Osteoblast (primary cell): ENCODE results near the gene ARHGEF4. TPM values are rescaled to one million over a fixed set of nuclear protein-coding genes. Genes with fewer than 3 reads are reported as not detected.
"Not testable (repeated sequence)": the region's sequence is repeated elsewhere in the genome, so short reads cannot be mapped to it uniquely, and the experiment has no call there.

Experiments used
- DNase-seq: peaks from one replicate; pipeline ENCODE4 v3.0.0; 2011; ENCODE audit warnings: low spot score, mixed read lengths; ENCODE audit not compliant: insufficient read length; ENCODE audit errors: missing footprints
- H2AFZ ChIP-seq: 2 replicates; pipeline ENCODE4 v1.6.0; 2011; ENCODE audit warnings: mild to moderate bottlenecking, low read length
- H3K27ac ChIP-seq: 2 replicates; pipeline ENCODE4 v1.5.1; 2011; ENCODE audit warnings: mild to moderate bottlenecking, low read depth, low read length, moderate library complexity
- H3K27me3 ChIP-seq: 2 replicates; pipeline ENCODE4 v1.6.0; 2012; ENCODE audit warnings: mild to moderate bottlenecking, control low read depth, inconsistent platforms, low read length, moderate library complexity; ENCODE audit not compliant: insufficient read depth
- H3K36me3 ChIP-seq: 2 replicates; pipeline ENCODE4 v1.5.1; 2011; ENCODE audit warnings: mild to moderate bottlenecking, low read length, control low read depth, moderate library complexity; ENCODE audit not compliant: insufficient read depth
- H3K4me1 ChIP-seq: 2 replicates; pipeline ENCODE4 v1.5.1; 2011; ENCODE audit warnings: mild to moderate bottlenecking, low read length, control low read depth, moderate library complexity; ENCODE audit not compliant: insufficient read depth
- H3K4me2 ChIP-seq: 2 replicates; pipeline ENCODE4 v1.6.0; 2011; ENCODE audit warnings: mild to moderate bottlenecking, low read length; ENCODE audit not compliant: insufficient read depth
- H3K4me3 ChIP-seq: fragments of 200-600 bp; sonication (generic); 3 replicates; pipeline ENCODE4 v1.5.1; 2012; ENCODE audit warnings: mild to moderate bottlenecking, low read length, inconsistent platforms; ENCODE audit not compliant: insufficient read depth
- H3K79me2 ChIP-seq: 2 replicates; pipeline ENCODE4 v1.6.0; 2012; ENCODE audit warnings: mild to moderate bottlenecking, low read length, control low read depth, inconsistent platforms; ENCODE audit not compliant: insufficient read depth
- H3K9me3 ChIP-seq: 2 replicates; pipeline ENCODE4 v1.5.1; 2011; ENCODE audit warnings: low read depth, low read length, control low read depth
- H4K20me1 ChIP-seq: 2 replicates; pipeline ENCODE4 v1.6.0; 2012; ENCODE audit warnings: mild to moderate bottlenecking, low read length, control low read depth; ENCODE audit not compliant: insufficient read depth
- total RNA-seq: library from RNA; depleted of rRNA; stranded (reverse); fragments of >200 nt; gene quantifications from 2 replicates; pipeline ENCODE4 v1.2.3, GENCODE V29; 2012
- TF ChIP-seq, protein P1 (sequence below): IDR thresholded peaks from 2 replicates; pipeline ENCODE4 v1.5.1; 2011; ENCODE audit warnings: mild to moderate bottlenecking, low read depth, low read length, moderate library complexity; ENCODE audit errors: extremely low read depth

ARHGEF4 gene
- total RNA-seq, 1 donor = 3.6 TPM

DNA sequence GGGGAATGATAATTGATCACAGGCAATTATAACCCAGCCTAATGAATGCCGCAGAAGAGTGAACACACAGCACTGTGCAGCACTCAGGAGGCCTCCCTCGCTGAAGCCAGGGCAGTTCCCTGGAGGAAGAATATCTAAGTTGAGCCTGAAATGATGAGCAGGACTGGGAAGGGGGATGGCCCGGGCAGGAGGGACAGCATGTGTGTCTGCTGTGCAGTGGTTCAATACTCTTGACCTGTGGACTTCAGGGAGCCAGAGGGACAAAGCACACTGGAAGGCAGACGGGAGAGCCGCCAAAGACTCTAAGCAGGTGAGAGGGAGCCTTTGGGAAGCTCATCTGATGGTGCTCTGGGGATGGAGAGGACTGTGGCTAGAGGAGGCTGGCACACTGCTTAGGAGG is 62.6 kb downstream of the ARHGEF4 start:
- no peaks in the 10 kb centered on the region for H3K79me2 ChIP-seq
- no peak overlapping the region for H3K27ac ChIP-seq
- H4K20me1 ChIP-seq = no peaks in the 10 kb centered on the region
- peak; percentile 59 for DNase-seq
- H3K9me3 ChIP-seq = no peaks in the 10 kb centered on the region
- TF ChIP-seq, protein P1, sequence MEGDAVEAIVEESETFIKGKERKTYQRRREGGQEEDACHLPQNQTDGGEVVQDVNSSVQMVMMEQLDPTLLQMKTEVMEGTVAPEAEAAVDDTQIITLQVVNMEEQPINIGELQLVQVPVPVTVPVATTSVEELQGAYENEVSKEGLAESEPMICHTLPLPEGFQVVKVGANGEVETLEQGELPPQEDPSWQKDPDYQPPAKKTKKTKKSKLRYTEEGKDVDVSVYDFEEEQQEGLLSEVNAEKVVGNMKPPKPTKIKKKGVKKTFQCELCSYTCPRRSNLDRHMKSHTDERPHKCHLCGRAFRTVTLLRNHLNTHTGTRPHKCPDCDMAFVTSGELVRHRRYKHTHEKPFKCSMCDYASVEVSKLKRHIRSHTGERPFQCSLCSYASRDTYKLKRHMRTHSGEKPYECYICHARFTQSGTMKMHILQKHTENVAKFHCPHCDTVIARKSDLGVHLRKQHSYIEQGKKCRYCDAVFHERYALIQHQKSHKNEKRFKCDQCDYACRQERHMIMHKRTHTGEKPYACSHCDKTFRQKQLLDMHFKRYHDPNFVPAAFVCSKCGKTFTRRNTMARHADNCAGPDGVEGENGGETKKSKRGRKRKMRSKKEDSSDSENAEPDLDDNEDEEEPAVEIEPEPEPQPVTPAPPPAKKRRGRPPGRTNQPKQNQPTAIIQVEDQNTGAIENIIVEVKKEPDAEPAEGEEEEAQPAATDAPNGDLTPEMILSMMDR = no peak
- no peak overlapping the region for H3K4me3 ChIP-seq
- no peaks in the 10 kb centered on the region for H3K4me1 ChIP-seq
- H2AFZ ChIP-seq = no peak overlapping the region
- H3K27me3 ChIP-seq = no peaks in the 10 kb centered on the region
- H3K36me3 ChIP-seq = no peaks in the 10 kb centered on the region
- no peak overlapping the region for H3K4me2 ChIP-seq

GRCh38 chr2:130901061-130901460 is 64.3 kb downstream of the ARHGEF4 start:
- Histone ChIP-seq H3K4me1 (no peaks in the 10 kb centered on the region), H2AFZ (no peak overlapping the region), H3K27me3 (no peaks in the 10 kb centered on the region), H3K4me2 (no peak overlapping the region), H3K36me3 (no peaks in the 10 kb centered on the region), H3K9me3 (no peaks in the 10 kb centered on the region), H3K27ac (no peak overlapping the region), H3K79me2 (no peaks in the 10 kb centered on the region), H4K20me1 (no peaks in the 10 kb centered on the region), H3K4me3 (no peak overlapping the region)
- DNase-seq = no peak
- TF ChIP-seq, protein P1 = no peak

DNA sequence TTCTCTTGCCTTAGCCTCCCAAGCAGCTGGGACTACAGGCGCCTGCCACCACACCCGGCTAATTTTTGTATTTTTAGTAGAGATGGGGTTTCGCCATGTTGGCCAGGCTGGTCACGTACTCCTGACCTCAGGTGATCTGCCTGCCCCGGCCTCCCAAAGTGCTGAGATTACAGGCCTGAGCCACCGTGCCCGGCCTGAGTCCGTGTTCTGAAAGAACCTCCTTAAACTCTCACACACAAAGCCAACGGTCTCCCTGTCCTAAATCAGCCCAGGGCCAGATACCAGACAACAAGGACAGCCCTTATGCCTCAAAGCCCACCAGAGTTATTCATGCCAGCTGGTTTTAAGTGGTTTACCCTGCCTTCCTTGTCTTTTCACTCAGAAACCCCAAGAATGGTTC is 64.9 kb downstream of the ARHGEF4 start:
- not testable (repeated sequence) for H3K9me3 ChIP-seq, H3K4me3 ChIP-seq, H2AFZ ChIP-seq, H3K27ac ChIP-seq, H3K4me2 ChIP-seq, H3K36me3 ChIP-seq, H3K4me1 ChIP-seq, H3K79me2 ChIP-seq, H3K27me3 ChIP-seq, DNase-seq, H4K20me1 ChIP-seq

GRCh38 chr2:130908832-130909231 is 72.1 kb downstream of the ARHGEF4 start:
- Histone ChIP-seq H3K36me3 (no peaks in the 10 kb centered on the region), H4K20me1 (no peaks in the 10 kb centered on the region), H3K4me3 (no peak overlapping the region), H3K79me2 (no peaks in the 10 kb centered on the region), H3K27ac (no peak overlapping the region), H3K4me1 (no peaks in the 10 kb centered on the region), H3K27me3 (no peaks in the 10 kb centered on the region), H3K9me3 (no peaks in the 10 kb centered on the region), H2AFZ (no peak overlapping the region), H3K4me2 (no peak overlapping the region)
- DNase-seq = no peak
- TF ChIP-seq, protein P1 = no peak
